NB4 (cell line): ENCODE results near the gene NT5DC1.

Source experiments
- CTCF ChIP-seq: IDR thresholded peaks from one replicate; pipeline ENCODE4 v1.5.1; 2012; ENCODE audit warnings: low read depth, low read length
- POLR2A ChIP-seq: IDR thresholded peaks from 2 replicates; pipeline ENCODE4 v1.6.1; 2011; ENCODE audit warnings: mild to moderate bottlenecking; ENCODE audit not compliant: insufficient read length; ENCODE audit errors: extremely low read depth

- TF ChIP-seq POLR2A = no peak
- TF ChIP-seq CTCF = no peak
Measured at GRCh38 chr6:116105247-116105646, 4.6 kb downstream of the NT5DC1 start.
